H1 (cell line): ENCODE measurements around the gene TACC2. TPM values are rescaled to one million over a fixed set of nuclear protein-coding genes. Genes with fewer than 3 reads are reported as not detected.

ENCODE experiments used
- NRF1 ChIP-seq: IDR thresholded peaks from 2 replicates; pipeline ENCODE4 v1.6.1; 2011; ENCODE audit warnings: mild to moderate bottlenecking, low read depth, low read length, improper control_type of control experiment
- polyA plus RNA-seq, 7 experiments: library from polyadenylated mRNA; depleted of rRNA in 3 of 7; stranded (reverse) in 5 of 7; unstranded in 2 of 7; fragments of >200 nt in 5 of 7; fragments of 200-250 nt in 2 of 7; gene quantifications; 1 replicate in 5 of 7; 2 replicates in 1 of 7; 4 replicates in 1 of 7; pipeline versions ENCODE4 v1.2.1 to v1.2.3, GENCODE V29; 2011 to 2013; ENCODE audit warnings: missing spikeins in 2 of 7, mixed read lengths in 2 of 7
- total RNA-seq: library from RNA; stranded (reverse); fragmentation: NEBNext Ultra II Directional; extraction: Animal tissue kit (Norgen Biotek cat#: 25700); gene quantifications from 2 replicates; pipeline ENCODE4 v1.2.1, GENCODE V29; 2021

TACC2 gene
- total and polyA plus RNA-seq, 2 of the 8 experiments (the other 6 are each of a cell fraction or from before 2014, with no cell fraction given) = 21.2 to 46.6 TPM

GRCh38 chr10:122299423-122300075, 310.6 kb downstream of the TACC2 start (continued):
- TF ChIP-seq NRF1 = no peak
